Ovary (tissue), 3 donors: Measurements from ENCODE around the gene DNAH17.

Experiments used
- CTCF ChIP-seq, 3 donors: fragments of 450-650 bp in 2 of 3; fragments of 200-600 bp in 1 of 3; IDR thresholded peaks; one replicate each; pipeline versions ENCODE4 v1.5.1 to v1.8.0; 2016 to 2022; ENCODE audit warnings: antibody characterized with exemption in 3 of 3, mild to moderate bottlenecking in 1 of 3
- POLR2A ChIP-seq: fragments of 450-650 bp; IDR thresholded peaks from one replicate; pipeline ENCODE4 v1.6.1; 2017; ENCODE audit warnings: antibody characterized with exemption, mild to moderate bottlenecking, moderate library complexity
- donor health status: DM: no; HTN: no; CAD: no.

DNA sequence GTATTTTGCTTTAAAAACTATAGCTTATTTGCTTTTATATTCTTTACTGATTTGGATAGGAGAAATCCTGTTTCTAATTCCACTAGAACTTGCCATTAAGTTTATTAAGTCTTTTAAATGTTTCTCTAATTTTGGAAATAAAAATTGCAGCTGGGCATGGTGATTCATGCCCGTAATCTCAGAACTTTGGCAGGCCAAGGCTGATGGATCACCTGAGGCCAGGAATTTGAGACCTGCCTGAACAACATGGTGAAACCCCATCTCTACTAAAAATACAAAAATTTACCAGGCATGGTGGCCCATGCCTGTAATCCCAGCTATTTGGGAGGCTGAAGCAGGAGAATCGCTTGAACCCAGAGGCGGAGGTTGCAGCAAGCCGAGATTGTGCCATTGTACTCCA is 30.7 kb downstream of the DNAH17 start:
- TF ChIP-seq CTCF (IDR thresholded peaks at IDR 0.05) (no peak), POLR2A (no peak)
